Activated CD8-positive, alpha-beta T cell treated with anti-CD3 and anti-CD28 coated beads, Interleukin-2, amount 10 ng/mL, durations not matched to agents 7 days and 5 days (primary cell): ENCODE results near the gene GRAMD1B. TPM values are rescaled to one million over a fixed set of nuclear protein-coding genes. Genes with fewer than 3 reads are reported as not detected.
A peak's percentile ranks its signal among the peaks of the same experiment; 100 is the strongest.

Experiments used
- ATAC-seq: fragments of 150-1000 bp; cut with Tn5 transposase; one replicate; pipeline ENCODE4 v1.10.0; 2021; ENCODE audit warnings: moderate library complexity
- CTCF ChIA-PET: fragments of 350-600 bp; sonication (Branson Sonifier 250); formaldehyde crosslinking; loops from one replicate; lab custom pipeline; 2021; ENCODE audit warnings: antibody characterized with exemption; lab: Charles Lee
- POLR2A ChIA-PET: fragments of 350-600 bp; sonication (Branson Sonifier 250); formaldehyde crosslinking; loops from one replicate; lab custom pipeline; 2021; ENCODE audit warnings: antibody characterized with exemption; lab: Charles Lee
- DNase-seq: peaks from one replicate; pipeline ENCODE4 v3.0.0-alpha.2; 2020
- H3K27ac Mint-ChIP-seq: one replicate; pipeline ENCODE4 v1.8.0; 2021; ENCODE audit warnings: mild to moderate bottlenecking, mixed read lengths
- H3K27me3 Mint-ChIP-seq: one replicate; pipeline ENCODE4 v1.8.0; 2021; ENCODE audit warnings: low read depth, mixed read lengths
- H3K36me3 Mint-ChIP-seq: one replicate; pipeline ENCODE4 v1.8.0; 2021; ENCODE audit warnings: low read depth, mixed read lengths
- H3K4me1 Mint-ChIP-seq: one replicate; pipeline ENCODE4 v1.8.0; 2021; ENCODE audit warnings: low read depth, mixed read lengths
- H3K4me3 Mint-ChIP-seq: one replicate; pipeline ENCODE4 v1.8.0; 2021; ENCODE audit warnings: mild to moderate bottlenecking, mixed read lengths
- H3K9me3 Mint-ChIP-seq: one replicate; pipeline ENCODE4 v1.8.0; 2022; ENCODE audit warnings: mixed read lengths; ENCODE audit not compliant: insufficient read depth
- total RNA-seq, 2 experiments: library from RNA; stranded (reverse); gene quantifications; one replicate each; pipeline ENCODE4 v1.2.3, GENCODE V29; 2021

Gene GRAMD1B
- total RNA-seq, 2 experiments from 2014 or later = 22.8 to 26.0 TPM

GRCh38 chr11:123410218-123410549 is 19.9 kb upstream of the GRAMD1B start:
- ChIA-PET CTCF (interaction anchor here (5.6 to 7.6 kb wide), 2 partner anchors 25 to 67 kb away, joined by 128 to 374 read pairs; no protein-coding TSS in a partner anchor), POLR2A (no interaction called here)

GRCh38 chr11:123413636-123414035 is 16.4 kb upstream of the GRAMD1B start:
- CTCF ChIA-PET = interaction anchor here (0.7 to 3.8 kb wide), 3 partner anchors 11 to 21 kb away, joined by 3 to 18 read pairs (median 4); no protein-coding TSS in a partner anchor
- peaks cover 6% of the 10 kb centered on the region for H3K4me1 Mint-ChIP-seq
- H3K4me3 Mint-ChIP-seq = no peak overlapping the region
- H3K9me3 Mint-ChIP-seq = no peaks in the 10 kb centered on the region
- H3K36me3 Mint-ChIP-seq = no peaks in the 10 kb centered on the region
- POLR2A ChIA-PET = no interaction called here
- H3K27ac Mint-ChIP-seq = no peak overlapping the region
- ATAC-seq (no peak), DNase-seq (no peak)
- H3K27me3 Mint-ChIP-seq = peaks cover 12% of the 10 kb centered on the region

More at GRCh38 chr11:123410218-123410549, 19.9 kb upstream of the GRAMD1B start:
- no peaks in the 10 kb centered on the region for H3K9me3 Mint-ChIP-seq
- no peaks in the 10 kb centered on the region for H3K36me3 Mint-ChIP-seq
- peaks cover 8% of the 10 kb centered on the region for H3K27me3 Mint-ChIP-seq
- peaks cover 28% of the 10 kb centered on the region for H3K4me1 Mint-ChIP-seq
- ATAC-seq (no peak), DNase-seq (no peak)
- no peak overlapping the region for H3K27ac Mint-ChIP-seq
- no peak overlapping the region for H3K4me3 Mint-ChIP-seq

GRCh38 chr11:123416566-123416965 is 13.5 kb upstream of the GRAMD1B start:
- peaks cover 5% of the 10 kb centered on the region for H3K4me1 Mint-ChIP-seq
- H3K27ac Mint-ChIP-seq = no peak overlapping the region
- H3K9me3 Mint-ChIP-seq = no peaks in the 10 kb centered on the region
- POLR2A ChIA-PET = no interaction called here
- H3K36me3 Mint-ChIP-seq = no peaks in the 10 kb centered on the region
- CTCF ChIA-PET = interaction anchor here (0.8 to 5.6 kb wide), 3 partner anchors 9 to 62 kb away, joined by 3 to 40 read pairs (median 6); no protein-coding TSS in a partner anchor
- H3K27me3 Mint-ChIP-seq = peaks cover 9% of the 10 kb centered on the region
- DNase-seq (no peak), ATAC-seq (no peak)
- H3K4me3 Mint-ChIP-seq = no peak overlapping the region

- DNase-seq (no peak), ATAC-seq (no peak)
- Mint-ChIP-seq H3K36me3 (no peaks in the 10 kb centered on the region), H3K27me3 (peaks cover 17% of the 10 kb centered on the region), H3K27ac (no peak overlapping the region), H3K4me1 (peaks cover 6% of the 10 kb centered on the region), H3K9me3 (no peaks in the 10 kb centered on the region), H3K4me3 (no peak overlapping the region)
- POLR2A ChIA-PET = interaction anchor here (0.6 kb wide), 1 partner anchor 12 kb away, joined by 3 read pairs; no protein-coding TSS in a partner anchor
- CTCF ChIA-PET = interaction anchor here (1.0 to 5.6 kb wide), 3 partner anchors 11 to 171 kb away, joined by 3 to 40 read pairs (median 7); no protein-coding TSS in a partner anchor
Observed at GRCh38 chr11:123418351-123419114, 11.5 kb upstream of the GRAMD1B start.

GRCh38 chr11:123419731-123420452 is 10.2 kb upstream of the GRAMD1B start:
- peaks cover 6% of the 10 kb centered on the region for H3K4me1 Mint-ChIP-seq

GRCh38 chr11:123421589-123421988 is 8.5 kb upstream of the GRAMD1B start:
- H3K36me3 Mint-ChIP-seq = no peaks in the 10 kb centered on the region
- POLR2A ChIA-PET = no interaction called here
- peaks cover 28% of the 10 kb centered on the region for H3K27me3 Mint-ChIP-seq

More at GRCh38 chr11:123419731-123420452, 10.2 kb upstream of the GRAMD1B start:
- POLR2A ChIA-PET = no interaction called here
- peaks cover 25% of the 10 kb centered on the region for H3K27me3 Mint-ChIP-seq
- H3K4me3 Mint-ChIP-seq = no peak overlapping the region
- no peaks in the 10 kb centered on the region for H3K9me3 Mint-ChIP-seq
- DNase-seq (no peak), ATAC-seq (no peak)
- H3K27ac Mint-ChIP-seq = no peak overlapping the region
- CTCF ChIA-PET = interaction anchor here (0.7 to 5.6 kb wide), 2 partner anchors 10 to 13 kb away, joined by 3 to 40 read pairs; partner anchors contain the start of gene GRAMD1B
- H3K36me3 Mint-ChIP-seq = no peaks in the 10 kb centered on the region

GRCh38 chr11:123425367-123425766 is 4.7 kb upstream of the GRAMD1B start:
- DNase-seq (no peak), ATAC-seq (no peak)
- Mint-ChIP-seq H3K27me3 (peaks cover 22% of the 10 kb centered on the region), H3K4me3 (no peak overlapping the region), H3K4me1 (peaks cover 18% of the 10 kb centered on the region), H3K27ac (no peak overlapping the region), H3K9me3 (no peaks in the 10 kb centered on the region), H3K36me3 (no peaks in the 10 kb centered on the region)
- ChIA-PET CTCF (interaction anchor here (1.8 to 4.9 kb wide), 2 partner anchors 10 to 18 kb away, joined by 7 to 50 read pairs; no protein-coding TSS in a partner anchor), POLR2A (no interaction called here)

More at GRCh38 chr11:123421589-123421988, 8.5 kb upstream of the GRAMD1B start:
- ATAC-seq = no peak
- no peak overlapping the region for H3K4me3 Mint-ChIP-seq
- no peaks in the 10 kb centered on the region for H3K9me3 Mint-ChIP-seq
- CTCF ChIA-PET = interaction anchor here (3.2 kb wide), 1 partner anchor 14 kb away, joined by 14 read pairs; no protein-coding TSS in a partner anchor
- no peak overlapping the region for H3K27ac Mint-ChIP-seq
- peaks cover 6% of the 10 kb centered on the region for H3K4me1 Mint-ChIP-seq
- no peak for DNase-seq

GRCh38 chr11:123426789-123427188 is 3.3 kb upstream of the GRAMD1B start:
- no peaks in the 10 kb centered on the region for H3K9me3 Mint-ChIP-seq
- H3K4me1 Mint-ChIP-seq = peaks cover 17% of the 10 kb centered on the region
- ATAC-seq (no peak), DNase-seq (no peak)
- no peak overlapping the region for H3K4me3 Mint-ChIP-seq
- no peak overlapping the region for H3K27ac Mint-ChIP-seq
- POLR2A ChIA-PET = no interaction called here
- CTCF ChIA-PET = interaction anchor here (1.1 to 4.9 kb wide), 4 partner anchors 8 to 166 kb away, joined by 4 to 50 read pairs (median 6); no protein-coding TSS in a partner anchor
- no peaks in the 10 kb centered on the region for H3K36me3 Mint-ChIP-seq
- H3K27me3 Mint-ChIP-seq = peaks cover 22% of the 10 kb centered on the region

GRCh38 chr11:123427405-123427804 is 2.7 kb upstream of the GRAMD1B start:
- POLR2A ChIA-PET = no interaction called here
- Mint-ChIP-seq H3K4me3 (no peak overlapping the region), H3K4me1 (peaks cover 22% of the 10 kb centered on the region), H3K36me3 (peaks cover under 1% of the 10 kb centered on the region), H3K27ac (no peak overlapping the region), H3K27me3 (peaks cover 20% of the 10 kb centered on the region), H3K9me3 (no peaks in the 10 kb centered on the region)
- CTCF ChIA-PET = interaction anchor here (0.8 to 4.9 kb wide), 7 partner anchors 7 to 166 kb away, joined by 3 to 50 read pairs (median 5); no protein-coding TSS in a partner anchor
- no peak for ATAC-seq
- no peak for DNase-seq

- H3K27me3 Mint-ChIP-seq = peaks cover 14% of the 10 kb centered on the region
- POLR2A ChIA-PET = no interaction called here
- H3K36me3 Mint-ChIP-seq = peaks cover 5% of the 10 kb centered on the region
- H3K9me3 Mint-ChIP-seq = no peaks in the 10 kb centered on the region
- no peak for DNase-seq
- H3K4me3 Mint-ChIP-seq = no peak overlapping the region
- no peak for ATAC-seq
- peaks cover 29% of the 10 kb centered on the region for H3K4me1 Mint-ChIP-seq
- H3K27ac Mint-ChIP-seq = no peak overlapping the region
- CTCF ChIA-PET = interaction anchor here (0.8 to 4.9 kb wide), 5 partner anchors 10 to 167 kb away, joined by 3 to 50 read pairs (median 4); no protein-coding TSS in a partner anchor
Observed at GRCh38 chr11:123428116-123428715, 1.9 kb upstream of the GRAMD1B start.

GRCh38 chr11:123429336-123429735 is 733 bp upstream of the GRAMD1B start:
- Mint-ChIP-seq H3K4me1 (peaks cover 39% of the 10 kb centered on the region), H3K27me3 (peaks cover 8% of the 10 kb centered on the region), H3K9me3 (no peaks in the 10 kb centered on the region), H3K36me3 (peaks cover 9% of the 10 kb centered on the region), H3K27ac (peak overlapping the region; percentile 96), H3K4me3 (peak overlapping the region; percentile 88)
- ChIA-PET CTCF (interaction anchor here (0.9 to 4.9 kb wide), 3 partner anchors 10 to 22 kb away, joined by 3 to 50 read pairs (median 5); no protein-coding TSS in a partner anchor), POLR2A (no interaction called here)
- no peak for DNase-seq
- no peak for ATAC-seq
